GM21390 (cell line): Measurements from ENCODE around the gene TCAF1.
A peak's percentile ranks its signal among the peaks of the same experiment; 100 is the strongest.
"Not testable (repeated sequence)": the region's sequence is repeated elsewhere in the genome, so short reads cannot be mapped to it uniquely, and the experiment has no call there.

Experiments used
- ATAC-seq: cut with Tn5 transposase; IDR thresholded peaks from one replicate; pipeline ENCODE4 v1.9.1; 2021; ENCODE audit not compliant: unreplicated experiment

Gene TCAF1

DNA sequence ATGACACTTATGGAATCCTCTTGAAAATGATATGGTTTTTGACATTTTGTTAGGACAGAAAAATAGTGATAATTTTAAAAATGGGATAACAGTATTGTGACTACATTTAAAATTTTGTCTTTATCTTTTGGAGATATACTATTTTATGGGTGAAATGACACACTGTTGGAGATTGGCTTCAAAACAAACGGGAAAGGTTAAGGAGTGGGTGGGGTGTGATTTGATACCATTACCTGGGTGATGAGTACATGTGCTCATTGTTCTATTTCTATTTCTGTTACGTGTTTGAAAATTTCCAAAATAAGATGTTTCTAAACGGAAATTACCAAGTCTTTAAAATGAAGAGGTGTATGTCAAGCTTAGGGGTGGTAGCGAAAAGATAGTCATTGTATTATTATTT, 28.7 kb downstream of the TCAF1 start:
- ATAC-seq = not testable (repeated sequence)

DNA sequence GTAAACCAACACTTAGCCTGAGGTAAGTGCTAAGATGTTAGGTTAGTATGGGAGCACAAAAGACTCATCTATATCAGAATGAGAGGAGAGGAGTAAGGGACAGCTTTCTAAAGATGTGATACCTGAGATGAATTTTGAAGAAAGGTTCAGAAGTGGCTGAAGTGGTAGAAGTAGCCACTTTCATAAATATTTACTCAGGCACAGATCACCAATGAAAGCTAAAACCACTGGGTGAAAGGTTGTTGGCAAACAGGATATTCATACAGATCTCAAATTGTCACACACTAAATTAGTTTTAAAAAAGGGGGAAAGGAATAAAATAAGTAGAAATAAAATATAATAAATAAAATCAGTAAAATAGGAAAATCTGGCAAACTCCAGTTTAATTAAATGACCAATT, 30.4 kb downstream of the TCAF1 start:
- ATAC-seq = not testable (repeated sequence)

DNA sequence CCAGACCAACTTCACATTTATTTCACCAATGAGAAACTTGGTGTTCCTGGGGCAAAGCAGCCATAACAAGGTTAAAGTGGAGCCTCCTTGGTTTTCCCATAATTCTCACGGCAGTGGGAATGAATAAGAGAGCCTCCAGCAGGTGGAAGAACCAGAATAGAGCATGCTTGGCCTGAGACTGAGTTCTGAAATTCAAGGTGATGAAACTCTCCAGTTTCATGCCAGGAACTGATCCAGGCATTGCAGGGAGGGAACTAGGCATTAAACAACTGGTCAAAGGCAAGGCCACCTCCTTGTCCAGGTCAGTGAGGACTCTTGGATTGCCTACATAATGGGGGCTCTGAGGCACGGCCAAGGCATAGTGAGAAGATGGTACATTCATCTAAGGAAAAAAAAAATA, 44.0 kb downstream of the TCAF1 start:
- ATAC-seq = not testable (repeated sequence)

DNA sequence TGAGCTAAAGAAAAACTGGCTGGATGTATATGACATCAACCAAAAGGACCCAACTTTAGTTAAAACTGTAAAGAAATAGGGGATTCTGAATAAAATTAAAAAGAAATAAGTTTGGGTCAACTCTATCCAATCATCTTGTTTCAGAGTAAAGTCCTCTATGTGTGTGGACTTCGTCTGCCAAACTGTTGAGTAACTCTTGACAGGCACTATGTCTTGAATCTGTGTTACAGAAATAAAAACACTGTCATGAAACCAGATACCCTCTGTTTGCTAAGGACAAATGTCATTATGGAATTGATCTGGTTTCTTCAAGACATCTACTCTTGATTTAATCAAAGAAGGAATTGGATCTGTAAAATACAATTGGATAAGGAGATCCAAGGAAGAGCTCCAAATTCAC, 46.5 kb downstream of the TCAF1 start:
- ATAC-seq = not testable (repeated sequence)

DNA sequence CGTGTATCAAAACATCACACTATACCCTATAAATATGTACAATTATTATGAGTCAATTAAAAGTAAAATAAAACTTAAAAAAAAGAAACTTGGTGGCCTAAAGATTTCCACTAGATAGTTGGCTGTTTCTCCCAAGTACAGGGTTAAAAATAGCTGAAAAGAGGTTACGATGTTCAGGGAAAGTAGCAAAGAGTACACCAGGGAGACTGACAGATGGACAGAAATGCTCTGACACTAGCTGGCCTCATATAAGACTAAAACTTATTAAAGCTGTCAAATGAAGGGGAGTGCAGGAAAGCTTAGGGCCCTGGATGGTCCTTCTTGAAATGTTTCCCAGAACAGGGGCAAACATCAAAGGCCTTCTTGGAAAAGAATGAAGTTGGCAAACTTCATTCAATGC, 51.3 kb downstream of the TCAF1 start:
- ATAC-seq = no peak

DNA sequence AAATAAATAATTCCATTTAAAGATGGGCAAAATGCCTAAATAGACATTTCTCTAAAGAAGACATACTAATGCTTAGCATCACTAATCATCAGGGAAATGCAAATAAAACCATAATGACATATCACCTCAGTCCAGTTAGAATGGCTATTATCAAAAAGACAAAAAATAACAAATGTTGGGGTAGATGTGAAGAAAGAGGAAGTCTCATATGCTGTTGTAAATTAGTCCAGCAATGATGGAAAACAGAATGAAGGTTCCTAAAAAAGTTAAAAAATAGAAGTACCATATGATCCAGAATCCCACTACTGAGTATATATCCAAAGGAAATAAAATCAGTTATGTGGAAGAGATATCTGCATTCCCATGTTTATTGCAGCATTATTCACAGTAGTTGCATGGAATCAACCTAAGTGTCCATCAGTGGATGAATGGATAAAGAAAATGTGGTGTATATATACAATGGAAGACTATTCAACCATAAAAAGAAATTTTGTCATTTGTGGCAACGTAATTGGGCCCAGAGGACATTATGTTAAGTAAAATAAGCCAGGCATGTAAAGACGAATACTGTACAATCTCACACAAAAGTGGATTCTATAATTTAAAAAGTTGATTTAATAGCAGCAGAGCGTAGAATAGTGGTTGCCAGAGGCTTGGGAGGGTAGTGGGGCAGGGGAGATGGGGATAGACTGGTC, 52.0 kb downstream of the TCAF1 start:
- no peak for ATAC-seq

DNA sequence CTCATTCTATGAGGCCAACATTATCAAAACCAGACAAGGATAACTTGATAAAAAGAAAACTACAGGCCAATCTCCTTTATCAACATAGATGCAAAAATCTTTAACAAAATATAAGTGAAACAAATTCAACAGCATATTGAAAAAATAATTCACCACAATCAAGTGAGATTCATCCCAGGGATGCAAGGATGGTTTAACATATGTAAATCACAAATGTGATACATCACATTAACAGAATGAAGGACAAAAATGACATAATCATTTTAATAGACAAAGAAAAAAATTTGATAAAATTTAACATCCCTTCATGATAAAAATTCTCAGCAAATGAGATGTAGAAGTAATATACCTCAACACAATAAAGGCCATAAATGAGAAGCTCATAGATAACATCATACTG, 53.8 kb downstream of the TCAF1 start:
- no peak for ATAC-seq

DNA sequence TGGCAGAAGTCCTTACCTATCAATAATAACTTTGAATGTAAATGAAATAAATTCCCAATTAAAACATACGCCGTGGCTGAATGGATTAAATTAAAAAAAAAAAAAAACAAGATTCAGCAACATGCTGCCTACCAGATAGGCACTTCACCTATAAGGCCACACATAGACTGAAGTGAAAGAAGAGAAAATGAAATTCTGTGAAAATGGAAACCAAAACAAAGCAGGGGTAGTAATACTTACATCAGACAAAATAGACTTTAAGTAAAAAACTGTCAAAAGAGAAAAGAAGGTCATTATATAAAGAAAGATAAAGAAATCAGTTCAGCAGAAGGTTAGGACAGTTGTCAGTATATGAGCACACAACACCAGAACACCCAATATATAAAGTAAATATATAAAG, 55.3 kb downstream of the TCAF1 start:
- peak; percentile 56 for ATAC-seq

DNA sequence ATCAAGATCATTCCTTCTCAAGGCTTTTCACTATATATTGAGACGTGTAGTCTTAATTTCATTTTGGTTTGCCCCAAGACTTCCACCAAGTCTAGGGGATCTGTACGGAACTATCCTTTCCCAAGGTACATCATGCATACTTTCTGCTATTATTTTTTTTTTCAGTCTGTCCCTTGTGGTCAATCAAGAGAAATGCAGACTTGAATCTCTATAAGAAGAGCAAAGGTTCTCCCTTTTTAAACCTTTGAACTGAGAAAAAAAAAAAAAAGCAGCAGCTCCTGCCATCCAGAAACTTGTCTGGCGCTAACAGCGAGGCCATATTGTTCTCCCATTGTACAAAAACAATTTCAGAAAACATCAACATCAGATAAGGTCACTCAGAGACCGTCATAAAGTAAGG, 60.3 kb downstream of the TCAF1 start:
- ATAC-seq = not testable (repeated sequence)

DNA sequence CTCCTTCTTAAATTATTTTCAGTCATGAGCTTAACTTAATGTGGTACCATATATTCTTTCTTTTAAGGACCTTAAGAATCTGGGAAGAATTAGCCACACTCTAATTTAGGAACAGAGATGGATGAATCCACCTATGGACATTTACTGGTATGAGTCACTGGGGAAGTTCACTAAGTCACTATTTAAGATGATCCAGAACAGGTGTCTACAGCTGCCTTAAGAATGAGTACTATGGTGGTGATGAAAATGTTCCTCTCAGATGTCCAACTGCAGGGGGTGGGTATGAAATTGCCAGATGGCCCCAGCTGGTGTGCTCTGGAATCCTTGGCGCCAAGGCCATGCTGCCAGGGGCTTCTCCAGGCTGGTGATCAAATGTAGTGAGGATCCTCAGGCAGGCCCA, 61.9 kb downstream of the TCAF1 start:
- ATAC-seq = not testable (repeated sequence)

DNA sequence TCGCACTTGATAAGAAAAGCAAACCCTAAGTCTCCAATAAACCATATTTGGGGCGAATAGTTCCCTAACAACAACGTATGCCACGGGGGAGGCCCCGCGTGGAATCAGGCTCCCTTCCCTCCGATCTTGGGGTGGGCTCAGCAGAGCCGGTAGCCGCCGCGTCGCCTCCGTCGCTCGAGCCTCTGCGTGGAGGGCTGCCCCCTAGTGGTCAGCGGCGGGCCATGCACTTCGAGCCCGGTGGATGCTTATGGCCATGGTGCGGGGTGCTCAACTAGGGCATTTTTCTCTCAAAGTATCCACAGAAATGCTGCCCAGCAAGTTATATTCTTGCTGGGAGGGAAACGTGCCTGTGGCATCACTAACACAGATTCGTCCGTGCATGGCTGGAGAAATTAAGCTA, 64.8 kb downstream of the TCAF1 start:
- ATAC-seq = peak; percentile 60

DNA sequence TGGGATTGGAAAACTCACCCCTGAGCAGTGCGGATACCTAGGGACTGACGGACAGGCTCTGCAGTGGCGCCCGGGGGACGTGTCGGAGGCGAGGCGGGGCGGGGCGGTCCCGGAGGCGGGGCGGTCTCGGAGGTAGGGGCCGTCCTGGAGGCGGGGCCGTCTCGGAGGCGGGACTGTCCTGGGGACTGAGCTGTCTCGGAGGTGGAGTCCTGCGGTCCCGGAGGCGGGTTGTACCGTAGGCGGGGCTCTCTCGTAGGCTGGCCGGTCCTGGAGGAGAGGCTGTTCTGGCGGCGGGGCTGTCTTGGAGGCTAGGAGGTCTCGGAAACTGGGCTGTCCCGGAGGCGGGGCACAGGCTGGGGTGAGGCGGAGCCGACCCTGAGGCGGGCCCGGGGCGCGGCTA, 65.4 kb downstream of the TCAF1 start:
- ATAC-seq = peak; percentile 75

DNA sequence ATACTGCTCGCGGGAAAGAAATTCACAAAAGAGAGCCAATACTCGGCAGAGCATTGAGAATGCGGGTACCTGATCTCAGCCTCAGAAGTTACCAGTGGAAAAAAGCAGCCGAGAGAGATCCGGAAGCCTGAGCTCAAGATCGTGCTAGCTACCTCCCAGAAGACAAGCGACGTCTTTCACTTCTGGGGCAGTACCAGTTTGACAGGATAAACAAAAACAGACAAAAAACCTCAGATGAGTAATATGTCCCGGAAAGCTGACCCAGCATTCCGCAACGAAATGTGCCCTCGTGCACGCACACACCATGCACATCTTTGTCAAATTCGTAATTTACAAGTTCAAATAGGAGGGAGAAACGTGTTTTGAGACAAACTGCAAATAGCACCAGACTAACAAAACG, 65.9 kb downstream of the TCAF1 start:
- peak; percentile 31 for ATAC-seq

DNA sequence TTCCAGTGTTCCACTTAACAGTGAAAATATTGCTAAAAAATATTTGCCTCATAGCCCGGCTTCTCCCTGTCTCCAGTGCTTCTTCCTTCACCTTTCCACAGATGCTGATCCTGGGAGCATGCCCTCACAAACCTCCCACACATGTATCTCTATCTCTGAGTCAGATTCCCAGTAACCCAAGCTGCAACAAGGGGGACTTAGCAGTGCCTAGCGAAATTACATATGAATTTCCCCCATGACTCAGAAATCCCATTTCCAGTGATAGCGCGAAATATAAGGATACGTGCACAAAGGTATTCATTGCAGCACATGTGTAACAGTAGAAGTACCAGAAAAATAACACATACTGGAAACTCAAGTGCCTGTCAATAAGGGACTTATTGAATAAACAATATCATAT, 75.4 kb downstream of the TCAF1 start:
- ATAC-seq = not testable (repeated sequence)

DNA sequence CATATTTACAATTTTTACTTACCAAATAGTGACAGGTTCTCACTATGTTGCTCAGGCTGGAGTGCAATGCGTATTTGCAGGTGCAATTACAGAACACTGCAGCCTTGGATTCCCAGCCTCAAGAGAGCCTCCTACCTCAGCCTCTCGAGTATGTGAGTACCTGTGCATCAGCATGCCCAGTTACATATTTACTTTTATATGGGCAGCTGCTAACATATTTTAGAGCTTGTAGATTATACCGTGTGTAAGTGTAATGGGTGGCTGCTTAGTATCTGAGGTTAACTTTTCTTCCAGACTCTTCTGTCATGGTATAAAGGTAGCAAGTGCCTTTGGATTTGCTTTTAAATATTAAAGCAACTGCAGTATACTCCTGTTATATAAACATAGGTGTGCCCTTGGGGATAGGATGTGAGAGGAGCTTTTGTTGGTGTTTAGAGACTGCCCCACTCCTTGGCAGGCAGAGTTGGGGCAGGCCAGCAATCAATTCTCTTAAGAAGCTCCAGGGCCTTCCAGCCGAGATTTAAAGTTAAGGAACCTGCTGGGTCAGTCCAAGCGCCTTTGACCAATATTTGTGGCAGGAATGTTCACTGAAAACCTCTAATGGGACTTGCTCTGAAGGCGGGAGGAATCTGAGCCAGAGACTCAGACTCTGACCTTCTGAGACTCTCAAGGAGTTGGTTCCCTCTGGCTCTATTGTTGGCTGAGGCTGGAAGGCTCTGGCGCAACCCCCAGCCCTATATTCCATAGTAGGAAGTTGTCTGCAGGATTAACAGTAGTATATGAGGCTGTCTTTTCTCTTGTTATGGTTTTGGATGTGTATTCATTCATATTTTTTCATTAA, 77.5 kb downstream of the TCAF1 start:
- not testable (repeated sequence) for ATAC-seq

DNA sequence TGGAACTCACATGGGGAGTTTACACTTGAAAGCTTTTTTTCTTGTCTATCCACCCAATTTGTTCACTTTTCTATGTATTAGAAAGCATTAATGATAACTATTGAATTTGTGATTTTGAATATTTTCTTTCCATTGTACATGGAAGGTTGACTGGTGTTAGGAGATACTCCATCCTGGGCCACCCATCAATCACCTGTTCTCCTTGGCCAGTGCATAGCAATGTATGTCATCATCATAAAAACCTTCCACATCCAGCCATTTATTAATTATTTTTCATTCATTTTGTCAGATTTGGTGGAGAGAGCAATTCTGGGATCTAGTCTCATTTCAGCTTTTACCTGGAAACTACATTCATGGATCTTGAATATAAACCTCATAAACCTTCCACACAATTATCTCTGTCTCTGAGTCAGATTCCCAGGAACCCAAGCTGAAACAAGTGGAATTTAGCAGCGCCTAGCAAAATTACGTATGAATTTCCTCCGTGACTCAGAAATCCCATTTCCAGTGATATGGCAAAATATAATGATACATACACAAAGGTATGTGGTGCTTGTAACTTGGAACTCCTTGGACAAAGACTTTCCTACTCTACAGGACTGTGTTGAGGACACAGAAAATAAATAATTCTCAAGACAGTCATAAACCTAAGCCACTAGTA, 78.2 kb downstream of the TCAF1 start:
- not testable (repeated sequence) for ATAC-seq

DNA sequence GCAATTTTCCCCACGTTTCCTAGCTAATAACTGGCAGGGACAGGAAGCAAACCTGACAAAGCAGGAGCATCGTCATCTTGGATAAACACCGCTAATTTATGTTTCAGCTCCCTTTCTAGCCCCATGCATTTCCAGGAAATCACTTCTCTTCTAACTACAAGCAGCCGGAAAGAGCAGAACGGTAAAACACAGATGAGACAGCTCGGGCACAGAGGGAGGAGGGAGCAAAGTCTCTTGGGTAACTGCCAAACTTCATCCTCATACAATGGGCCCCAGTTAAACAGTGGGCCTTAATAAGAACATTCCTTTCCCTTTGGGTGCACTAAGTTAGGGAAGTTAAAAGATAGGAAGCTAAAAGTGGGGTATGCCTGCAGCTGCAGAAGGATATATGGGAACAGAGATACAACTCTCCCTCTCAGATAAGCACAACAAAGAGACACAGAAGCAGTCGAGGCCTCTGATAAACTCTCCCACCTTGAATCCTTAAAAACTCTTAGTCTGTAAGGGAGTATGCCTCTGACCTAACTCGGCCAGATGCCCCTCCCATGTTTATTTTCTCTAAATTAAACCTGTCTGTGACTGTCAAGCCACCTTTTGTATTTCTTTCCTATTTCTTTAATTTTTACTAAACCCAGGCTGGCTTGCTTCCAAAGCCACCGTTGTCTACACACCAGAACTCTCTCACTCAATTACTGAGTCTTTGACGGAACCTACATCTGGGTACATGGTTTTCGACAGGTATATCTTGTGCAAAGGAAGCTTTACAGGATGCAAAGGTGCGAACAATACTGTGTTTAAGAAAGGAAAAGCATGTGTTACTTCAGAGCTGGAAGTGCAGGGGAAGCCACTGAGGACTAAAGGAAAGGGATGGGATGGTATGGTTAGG, 80.3 kb downstream of the TCAF1 start:
- ATAC-seq = not testable (repeated sequence)

DNA sequence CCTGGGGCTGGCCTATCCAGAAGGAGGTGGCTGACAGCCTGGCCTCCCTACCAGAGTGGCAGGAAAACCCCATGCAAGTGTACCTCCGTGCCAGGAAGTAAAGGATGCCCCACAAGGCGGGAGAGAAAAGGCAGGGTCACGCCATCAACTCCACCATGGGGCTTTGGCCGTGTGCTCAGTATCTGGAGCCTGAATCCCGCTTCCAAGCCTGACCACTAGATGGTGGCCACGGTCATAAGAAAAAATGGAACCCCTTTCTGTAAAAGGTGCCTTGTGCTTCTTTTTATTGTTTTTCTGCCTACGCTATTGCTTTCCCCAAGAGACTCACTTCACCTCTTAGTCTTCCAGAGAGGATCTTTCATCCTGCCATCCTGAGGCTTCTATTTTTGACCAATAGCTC, 84.1 kb downstream of the TCAF1 start:
- peak; percentile 65 for ATAC-seq

DNA sequence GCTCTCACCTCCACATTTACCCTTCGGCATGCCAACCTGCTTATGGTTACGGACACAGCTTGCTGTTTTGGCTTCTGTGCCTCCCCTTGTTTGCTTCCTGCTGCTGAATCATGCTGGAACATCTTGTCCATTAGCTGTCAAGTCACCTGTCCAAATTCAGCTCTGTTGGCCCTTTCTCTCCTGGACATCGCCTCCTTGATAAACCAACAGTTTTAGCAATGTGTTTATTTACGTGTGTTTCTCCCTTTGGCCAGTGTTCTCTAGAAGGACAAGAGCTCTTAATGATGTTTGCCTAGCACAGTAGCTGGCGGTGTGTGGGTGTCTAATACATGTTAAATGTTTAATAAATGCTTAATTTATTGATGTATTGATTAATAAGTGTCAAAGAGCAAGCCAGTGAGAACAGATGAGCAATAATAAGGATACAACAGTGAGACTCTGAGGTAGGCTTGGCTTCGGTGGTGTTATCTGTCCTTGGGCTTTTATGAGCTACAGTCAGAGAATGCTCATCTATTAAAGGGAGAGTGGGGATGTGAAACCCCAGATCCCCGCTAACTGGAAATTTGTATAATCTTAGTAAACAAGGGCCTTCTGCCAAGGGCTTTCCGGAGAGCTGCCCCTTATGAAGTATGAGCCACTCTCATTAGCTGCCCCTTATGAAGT, 85.4 kb downstream of the TCAF1 start:
- not testable (repeated sequence) for ATAC-seq

DNA sequence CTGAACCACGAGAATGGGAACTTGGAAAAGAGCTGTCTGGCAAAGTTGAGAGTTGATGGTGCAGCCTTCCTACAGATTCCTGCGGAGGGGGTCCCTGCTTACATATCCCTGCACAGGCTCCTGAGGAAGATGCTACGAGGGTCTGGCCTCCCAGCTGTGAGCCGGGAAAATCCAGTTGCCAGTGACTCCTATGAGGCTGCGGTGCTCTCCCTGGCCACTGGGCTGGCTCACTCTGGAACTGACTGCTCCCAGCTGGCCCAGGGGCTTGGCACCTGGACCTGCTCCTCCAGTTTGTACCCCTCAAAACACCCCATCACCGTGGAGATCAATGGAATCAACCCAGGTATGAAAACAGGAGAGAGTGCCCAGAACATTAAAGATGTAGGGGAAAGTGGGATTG, 91.3 kb downstream of the TCAF1 start:
- ATAC-seq = not testable (repeated sequence)
